Kidney (tissue), 14 donors: ENCODE data around the gene ELP6. TPM values are rescaled to one million over a fixed set of nuclear protein-coding genes. Genes with fewer than 3 reads are reported as not detected.
"Not testable (repeated sequence)": the region's sequence is repeated elsewhere in the genome, so short reads cannot be mapped to it uniquely, and the experiment has no call there.

Experiments
- DNase-seq, 5 donors: peaks; one replicate each; pipeline ENCODE4 v3.0.0-alpha.2; 2013 to 2020
- FAIRE-seq: peaks from 2 replicates; lab custom pipeline; 2012; peaks lifted over from hg19 to GRCh38; lab: Jason Lieb, UNC
- H3K27ac ChIP-seq, 2 donors: one replicate each; pipeline ENCODE4 v1.7.0; 2013; ENCODE audit warnings: low read depth in 2 of 2, low read length in 2 of 2, inconsistent platforms in 1 of 2
- H3K27me3 ChIP-seq: one replicate; pipeline ENCODE4 v1.7.1; 2013; ENCODE audit warnings: low read length, inconsistent platforms; ENCODE audit not compliant: control insufficient read depth, insufficient read depth
- H3K36me3 ChIP-seq, 3 donors: one replicate each; pipeline versions ENCODE4 v1.7.0 to v1.7.1; 2013; ENCODE audit warnings: low read length in 3 of 3, control low read depth in 1 of 3, inconsistent platforms in 1 of 3; ENCODE audit not compliant: insufficient read depth in 3 of 3, control insufficient read depth in 2 of 3
- H3K4me1 ChIP-seq, 3 donors: one replicate each; pipeline versions ENCODE4 v1.7.0 to v1.7.1; 2013; ENCODE audit warnings: low read length in 3 of 3, inconsistent platforms in 1 of 3, low read depth in 1 of 3; ENCODE audit not compliant: control insufficient read depth in 2 of 3, insufficient read depth in 2 of 3
- H3K4me3 ChIP-seq, 3 donors: one replicate each; pipeline versions ENCODE4 v1.7.0 to v1.8.1; 2013; ENCODE audit warnings: low read length in 3 of 3, control low read depth in 1 of 3, inconsistent platforms in 1 of 3
- H3K9ac ChIP-seq, 3 donors: one replicate each; pipeline versions ENCODE4 v1.7.0 to v1.7.1; 2013; ENCODE audit warnings: low read length in 3 of 3, control low read depth in 1 of 3, inconsistent platforms in 1 of 3
- H3K9me3 ChIP-seq, 3 donors: one replicate each; pipeline versions ENCODE4 v1.7.0 to v1.7.1; 2013; ENCODE audit warnings: low read length in 3 of 3, control low read depth in 1 of 3, inconsistent platforms in 1 of 3; ENCODE audit not compliant: control insufficient read depth in 2 of 3, insufficient read depth in 1 of 3
- CTCF ChIP-seq: IDR thresholded peaks from 3 replicates; pipeline ENCODE4 v1.5.1; 2012; ENCODE audit warnings: mild to moderate bottlenecking, moderate library complexity, borderline replicate concordance; ENCODE audit not compliant: insufficient read depth; ENCODE audit errors: extremely low read depth
- intact Hi-C: fragments of 100-400 bp; cut with DNase I; formaldehyde crosslinking; loops from one replicate; pipeline ENCODE4 v1.11.1; 2022
- polyA plus RNA-seq: library from polyadenylated mRNA; stranded (reverse); fragments of 350-450 nt; fragmentation: Illumina TruSeq; extraction: RNeasy Lipid Tissue Mini Kit (QIAGEN cat#74804); gene quantifications from one replicate; pipeline ENCODE4 v1.2.3, GENCODE V29; 2014; ENCODE audit warnings: low read depth, low replicate concordance; ENCODE audit not compliant: insufficient read depth
- total RNA-seq: library from RNA; stranded (reverse); fragmentation: NEBNext Ultra II Directional; extraction: Animal tissue kit (Norgen Biotek cat#: 25700); gene quantifications from one replicate; pipeline ENCODE4 v1.2.1, GENCODE V29; 2021
- donor health status: control.
- donor health status: control.
- donor health status: control.
- donor health status: control.
- donor health status: control.
- donor health status: DM: yes; HTN: yes; CAD: no.
- donor health status: Normal renal cell carcinoma (clear cell type).

Gene ELP6
- total and polyA plus RNA-seq, 2 donors from 2014 or later, result 28.6 to 46.1 TPM

GRCh38 chr3:47469616-47470015 lies 43.9 kb downstream of the ELP6 start:
- TF ChIP-seq CTCF, result no peak
- no peak overlapping the region for H3K9ac ChIP-seq
- no peak for DNase-seq
- no peak overlapping the region for H3K4me3 ChIP-seq
- H3K27ac ChIP-seq, result no peak overlapping the region
- no peaks in the 10 kb centered on the region for H3K9me3 ChIP-seq
- H3K36me3 ChIP-seq, result no peaks in the 10 kb centered on the region
- no peaks in the 10 kb centered on the region for H3K27me3 ChIP-seq
- no peak for FAIRE-seq
- intact Hi-C loops, result no loop called here
- H3K4me1 ChIP-seq, result peaks cover 0 to 6% (median 0%) of the 10 kb centered on the region in 3 donors

GRCh38 chr3:47468315-47468714 lies 45.2 kb downstream of the ELP6 start:
- H3K27ac ChIP-seq, H3K4me1 ChIP-seq, FAIRE-seq, H3K36me3 ChIP-seq, H3K4me3 ChIP-seq, DNase-seq, H3K9me3 ChIP-seq, H3K27me3 ChIP-seq, H3K9ac ChIP-seq, intact Hi-C loops: not testable (repeated sequence)

GRCh38 chr3:47464588-47464987 lies 48.9 kb downstream of the ELP6 start:
- no peak overlapping the region for H3K9ac ChIP-seq
- H3K4me3 ChIP-seq, result no peak overlapping the region
- H3K27ac ChIP-seq, result no peak overlapping the region
- TF ChIP-seq CTCF, result no peak
- no peak for DNase-seq
- H3K36me3 ChIP-seq, result no peaks in the 10 kb centered on the region
- H3K27me3 ChIP-seq, result no peaks in the 10 kb centered on the region
- intact Hi-C loops, result no loop called here
- peaks cover 0 to 3% (median 0%) of the 10 kb centered on the region in 3 donors for H3K4me1 ChIP-seq
- H3K9me3 ChIP-seq, result no peaks in the 10 kb centered on the region
- FAIRE-seq, result no peak

- FAIRE-seq, H3K9me3 ChIP-seq, H3K27me3 ChIP-seq, intact Hi-C loops, H3K9ac ChIP-seq, H3K36me3 ChIP-seq, H3K4me1 ChIP-seq, DNase-seq, H3K4me3 ChIP-seq, H3K27ac ChIP-seq: not testable (repeated sequence)
These were observed 53.9 kb downstream of the ELP6 start for GRCh38 chr3:47459534-47460085.
